Ammon's horn (tissue), 1 donor: Measurements from ENCODE around the gene GLI3.
"Not testable (repeated sequence)": the region's sequence is repeated elsewhere in the genome, so short reads cannot be mapped to it uniquely, and the experiment has no call there.

Source experiments
- DNase-seq: peaks from one replicate; pipeline ENCODE4 v3.0.0-alpha.2; 2016; ENCODE audit warnings: low spot score

GLI3 gene

DNA sequence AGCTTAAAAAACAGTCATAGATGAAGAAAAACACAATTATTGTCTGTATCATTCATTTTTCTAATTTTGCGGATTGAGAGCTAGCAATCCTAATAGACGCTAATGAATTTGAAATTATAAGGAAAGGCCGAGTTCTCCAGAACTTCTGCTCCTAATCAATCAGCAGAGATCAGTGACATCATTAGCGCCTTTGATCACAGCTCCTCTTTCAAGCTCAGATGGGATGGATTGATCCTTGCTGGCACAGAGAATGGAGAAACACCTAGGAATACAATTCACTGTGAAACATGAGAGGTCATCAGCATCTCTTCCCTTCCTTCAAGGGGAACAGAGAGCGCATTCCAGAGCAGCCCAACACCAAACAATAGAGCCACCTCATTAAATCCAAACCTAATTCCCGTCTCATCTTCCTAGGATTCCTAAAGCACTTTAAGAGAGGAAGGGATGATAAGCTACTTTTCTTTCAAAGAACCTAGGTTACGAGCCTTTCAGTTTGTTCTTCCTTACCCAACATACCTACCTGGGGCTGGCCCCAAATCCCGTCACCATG lies 24.4 kb downstream of the GLI3 start:
- no peak for DNase-seq

DNA sequence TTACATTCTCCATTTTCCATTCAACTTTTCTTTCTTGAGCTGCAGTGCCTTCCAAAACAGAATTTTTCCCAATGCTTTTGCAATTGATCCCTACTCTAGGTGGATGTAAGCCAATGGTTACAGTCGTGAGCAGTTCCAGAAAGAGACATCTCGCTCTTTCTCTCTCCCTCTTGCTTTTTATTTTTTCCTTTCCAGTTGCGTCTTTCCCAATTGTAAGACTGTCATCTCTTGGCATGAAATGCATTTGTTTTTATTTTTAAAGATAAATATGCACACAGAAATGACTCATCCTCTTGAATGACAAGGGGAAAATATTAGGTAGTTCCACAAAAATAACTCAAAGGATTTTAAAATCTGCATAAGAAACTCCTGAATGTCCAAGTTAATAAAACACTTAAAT lies 25.1 kb downstream of the GLI3 start:
- DNase-seq = no peak

GRCh38 chr7:42210779-42211178 lies 26.2 kb downstream of the GLI3 start:
- no peak for DNase-seq

- DNase-seq = no peak
Measured at GRCh38 chr7:42210333-42210732, 26.7 kb downstream of the GLI3 start.

DNA sequence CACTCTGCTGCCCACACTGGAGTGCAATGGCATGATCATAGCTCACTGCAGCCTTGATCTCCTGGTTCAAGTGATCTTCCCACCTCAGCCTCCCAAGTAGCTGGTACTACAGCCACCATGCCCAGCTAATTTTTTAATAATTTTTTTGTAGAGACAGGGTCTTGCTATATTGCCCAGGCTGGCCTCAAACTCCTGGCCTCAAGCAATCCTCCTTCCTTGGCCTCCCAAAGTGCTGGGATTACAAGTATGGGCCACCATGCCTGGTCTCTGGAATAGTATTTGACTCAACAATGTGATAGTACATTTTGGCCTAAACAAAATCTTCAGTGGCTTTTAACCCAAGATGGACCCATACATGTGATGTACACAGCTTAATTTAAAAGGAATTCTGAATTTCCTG lies 27.9 kb downstream of the GLI3 start:
- not testable (repeated sequence) for DNase-seq

- DNase-seq = no peak
Measured at GRCh38 chr7:42208572-42208971, 28.4 kb downstream of the GLI3 start.

DNA sequence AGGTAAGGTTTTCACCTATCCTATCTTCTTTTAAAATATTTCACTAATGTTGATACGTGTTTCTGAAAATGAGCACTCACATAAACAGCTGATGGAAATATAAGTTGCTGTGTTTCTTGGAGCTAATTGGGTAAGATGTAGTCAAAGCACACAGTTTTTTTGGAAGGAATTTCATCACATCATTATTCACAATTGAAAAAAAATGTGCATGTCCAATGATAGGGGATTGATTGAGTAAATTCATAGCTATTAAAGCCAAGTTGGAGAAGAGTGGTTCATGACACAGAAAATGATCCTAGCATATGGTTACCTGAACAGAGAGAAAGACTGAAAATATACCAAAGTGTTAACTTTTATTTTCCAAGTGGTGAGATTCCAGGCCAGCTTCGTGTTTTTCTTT lies 29.6 kb downstream of the GLI3 start:
- DNase-seq = no peak

DNA sequence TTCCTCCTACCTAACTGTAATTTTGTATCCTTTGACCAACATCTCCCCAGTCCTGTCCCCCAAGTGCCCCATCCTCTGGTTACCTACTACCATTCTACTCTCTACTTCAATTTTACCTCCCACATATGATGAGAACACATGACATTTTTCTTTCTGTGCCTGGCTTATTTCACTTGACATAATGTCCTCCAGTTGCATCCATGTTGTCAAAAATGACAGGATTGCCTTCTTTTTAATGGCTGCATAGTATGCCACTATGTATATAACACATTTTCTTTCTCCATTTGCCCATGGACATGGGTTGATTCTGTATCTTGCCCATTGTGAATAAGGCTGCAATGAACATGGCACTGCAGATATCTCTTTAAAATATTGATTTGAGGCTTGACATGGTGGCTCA lies 33.7 kb downstream of the GLI3 start:
- DNase-seq = no peak

DNA sequence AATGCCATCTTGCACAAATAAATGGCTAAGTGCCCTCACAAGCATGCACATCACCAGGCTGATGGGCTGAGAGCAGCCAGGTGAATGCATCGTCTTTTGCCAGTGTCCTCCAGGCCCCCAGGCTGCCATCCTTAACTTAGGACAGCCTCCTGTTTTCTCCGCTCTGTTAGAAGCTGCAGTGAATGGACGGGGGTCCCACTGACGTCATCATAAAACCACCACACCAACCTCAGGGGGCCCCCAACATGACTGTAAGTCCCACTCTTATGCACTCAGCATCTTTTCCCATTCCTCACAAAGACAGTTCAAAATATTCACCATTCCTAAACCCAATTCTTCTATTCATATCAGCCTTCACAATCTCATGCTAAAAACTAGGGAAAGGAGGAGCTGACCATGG lies 34.4 kb downstream of the GLI3 start:
- DNase-seq = no peak

- DNase-seq = no peak
Measured at GRCh38 chr7:42198974-42199668, 37.9 kb downstream of the GLI3 start.

DNA sequence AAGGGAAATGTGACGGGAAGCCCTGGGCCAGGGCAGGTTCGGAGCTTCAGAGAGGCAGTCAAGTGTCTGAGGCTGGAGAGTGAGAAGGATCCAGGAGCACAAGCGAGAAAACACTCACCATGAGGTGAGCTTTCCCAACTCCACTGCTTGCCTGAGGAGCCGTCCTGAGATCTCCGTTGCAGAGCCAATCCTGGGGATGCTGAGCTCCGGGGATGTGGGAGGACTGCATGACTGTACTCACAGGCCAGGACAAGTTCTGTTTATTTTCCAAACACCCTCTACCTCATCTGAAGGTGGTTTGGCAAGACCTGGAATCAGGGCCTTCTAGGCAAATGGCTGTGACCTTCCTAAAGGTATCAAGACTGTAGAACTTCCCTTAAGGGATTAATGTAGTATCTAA lies 38.7 kb downstream of the GLI3 start:
- no peak for DNase-seq

GRCh38 chr7:42197451-42197850 lies 39.6 kb downstream of the GLI3 start:
- no peak for DNase-seq

- DNase-seq = peak; percentile 36
Measured at GRCh38 chr7:42194238-42194637, 42.8 kb downstream of the GLI3 start.

DNA sequence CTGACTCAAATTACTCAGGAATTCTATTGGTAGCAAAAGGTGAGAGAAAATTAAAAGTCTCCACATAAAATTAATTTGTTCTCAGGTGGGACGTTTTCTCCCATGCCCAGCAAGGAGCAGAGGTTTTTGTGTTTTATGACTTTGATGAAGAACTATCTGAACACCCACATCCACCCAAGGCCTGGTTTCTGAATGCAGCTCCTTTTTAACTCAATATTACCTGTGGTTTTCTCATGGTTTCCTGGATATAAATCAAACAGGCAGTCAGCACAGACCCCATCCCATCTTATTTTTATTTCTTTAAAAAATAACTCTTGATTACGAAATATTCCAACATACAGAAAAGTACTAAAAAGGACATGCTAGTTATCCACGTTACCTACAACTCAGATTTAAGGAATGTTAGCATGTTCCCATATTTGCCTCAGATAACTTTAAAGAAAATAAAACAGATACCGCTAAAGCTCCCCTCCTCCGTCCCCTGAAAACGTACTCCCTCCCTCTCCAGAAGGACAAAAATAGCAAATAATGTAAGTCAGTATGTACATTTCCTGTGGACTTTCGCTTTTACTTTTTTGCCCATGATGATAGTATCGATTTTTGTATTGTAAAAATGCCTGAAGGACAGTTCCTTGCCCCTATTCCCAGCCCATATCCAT lies 43.4 kb downstream of the GLI3 start:
- no peak for DNase-seq

DNA sequence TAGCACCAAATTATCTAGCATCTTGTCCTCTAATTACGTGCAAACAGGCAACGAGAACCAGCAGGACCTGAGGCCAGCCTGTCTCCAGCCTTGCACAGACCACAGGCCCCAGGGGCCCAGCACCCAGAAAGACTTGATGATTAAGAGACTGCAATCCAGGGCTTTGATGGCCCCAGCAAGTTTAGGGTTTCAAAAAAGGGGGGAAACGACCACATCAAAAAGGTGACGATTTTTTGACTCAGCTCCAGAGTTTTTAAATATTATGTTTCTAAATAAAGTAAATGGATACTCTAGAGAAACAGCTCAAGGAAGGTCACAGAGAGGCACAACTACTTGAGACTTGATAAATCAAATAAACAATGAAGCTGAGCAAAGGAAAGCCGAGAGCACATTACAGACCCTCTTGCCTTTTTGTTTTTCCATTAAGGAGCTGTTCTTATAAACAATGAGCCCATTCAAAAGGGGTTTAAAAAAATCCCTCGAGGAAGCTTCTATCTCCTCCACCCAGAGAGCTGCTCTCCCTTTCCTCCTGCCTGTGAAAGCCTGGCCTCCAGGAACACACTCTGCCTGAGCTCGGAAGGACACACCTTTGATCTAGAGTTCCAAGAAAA lies 44.1 kb downstream of the GLI3 start:
- DNase-seq = no peak

GRCh38 chr7:42192066-42192465 lies 44.9 kb downstream of the GLI3 start:
- no peak for DNase-seq

DNA sequence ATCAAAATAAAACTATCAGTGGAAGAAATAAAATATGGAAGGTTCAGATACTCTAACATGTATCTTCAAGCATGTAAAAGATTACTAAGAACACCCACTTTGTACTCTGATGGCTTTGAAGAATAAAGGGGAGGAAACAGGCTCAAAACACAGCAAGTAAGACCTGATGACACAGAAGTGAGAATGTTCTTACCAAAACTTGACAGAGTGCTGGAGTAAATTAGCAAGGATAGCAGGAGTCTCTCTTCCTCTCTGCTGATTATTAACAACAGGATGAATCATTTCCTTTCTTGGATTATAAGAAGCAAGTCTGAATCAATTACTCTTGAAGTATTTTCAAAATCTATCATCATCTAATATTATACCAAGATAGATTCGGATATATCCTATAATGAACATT lies 47.5 kb downstream of the GLI3 start:
- no peak for DNase-seq

- no peak for DNase-seq
Measured at GRCh38 chr7:42186151-42186550, 50.9 kb downstream of the GLI3 start.

- no peak for DNase-seq
Measured at GRCh38 chr7:42185726-42186125, 51.3 kb downstream of the GLI3 start.

DNA sequence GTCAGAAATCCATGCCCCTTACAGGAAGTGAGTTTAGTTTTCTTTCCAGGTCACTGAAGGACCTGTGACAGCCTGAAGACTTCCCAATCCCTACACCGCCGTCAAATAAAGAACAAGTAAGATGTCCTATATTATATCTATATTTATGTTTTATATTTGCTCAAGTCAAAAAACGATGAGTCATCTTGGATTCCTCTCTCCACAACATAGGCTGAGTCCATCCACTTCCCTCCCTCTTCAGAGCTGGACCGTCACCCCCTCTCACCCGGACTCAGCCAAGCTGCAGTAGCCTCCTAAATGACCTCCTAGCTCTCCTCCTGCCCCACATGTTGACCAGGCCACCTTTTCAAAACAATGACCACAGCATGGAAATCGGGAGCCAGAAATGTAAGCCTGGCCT lies 53.5 kb downstream of the GLI3 start:
- no peak for DNase-seq

GRCh38 chr7:42181566-42181965 lies 55.4 kb downstream of the GLI3 start:
- DNase-seq = no peak

GRCh38 chr7:42180806-42181205 lies 56.2 kb downstream of the GLI3 start:
- no peak for DNase-seq

DNA sequence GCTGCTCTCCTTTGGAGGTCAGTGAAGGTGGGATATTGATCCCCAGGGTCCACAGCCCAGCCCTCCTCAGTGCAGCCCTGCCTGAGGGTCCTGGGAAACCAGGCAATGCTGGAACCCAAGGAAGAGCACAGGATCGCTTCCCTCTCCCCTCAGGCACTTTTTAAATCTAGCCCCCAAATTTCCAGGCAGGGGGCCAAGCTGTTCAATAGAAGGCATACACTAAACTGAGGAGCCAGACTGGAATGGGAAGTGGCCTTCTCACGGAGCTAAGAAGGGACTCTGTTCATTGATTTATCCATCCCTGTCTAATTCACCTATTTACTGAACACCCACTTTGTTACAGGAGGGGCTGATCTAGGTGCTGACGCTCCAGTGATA lies 60.3 kb downstream of the GLI3 start:
- DNase-seq = no peak
